OCI-LY7 (cell line): ENCODE data around the gene TMEM271. TPM values are rescaled to one million over a fixed set of nuclear protein-coding genes. Genes with fewer than 3 reads are reported as not detected.

Source experiments
- BruUV-seq: library from RNA; stranded (reverse); fragments of 400-500 nt; replicated peaks from 2 replicates; lab custom pipeline; 2021; lab: Mats Ljungman, UMichigan
- CTCF ChIA-PET: fragments of 300-600 bp; sonication (Branson Sonifier 250); formaldehyde crosslinking; loops from one replicate; lab custom pipeline; 2022; ENCODE audit warnings: antibody characterized with exemption; ENCODE audit not compliant: unreplicated experiment; lab: Charles Lee
- POLR2A ChIA-PET: fragments of 300-600 bp; sonication (Branson Sonifier 250); formaldehyde crosslinking; loops from one replicate; lab custom pipeline; 2022; ENCODE audit warnings: antibody characterized with exemption; lab: Charles Lee
- DNase-seq: peaks from one replicate; pipeline ENCODE4 v3.0.0-alpha.2; 2015; ENCODE audit warnings: low spot score
- H2AFZ ChIP-seq: fragments of 200-600 bp; sonication (generic), shearing (Covaris generic); 2 replicates; pipeline ENCODE4 v1.6.1; 2014; ENCODE audit warnings: mild to moderate bottlenecking, antibody characterized with exemption, low read length, moderate library complexity
- H3K27ac ChIP-seq: fragments of 200-600 bp; sonication (generic); 2 replicates; pipeline ENCODE4 v1.5.1; 2014; ENCODE audit warnings: mixed run types, low read depth, mild to moderate bottlenecking, moderate library complexity, low read length, inconsistent platforms; ENCODE audit not compliant: poor library complexity, severe bottlenecking
- H3K36me3 ChIP-seq: fragments of 200-600 bp; sonication (generic); 2 replicates; pipeline ENCODE4 v1.6.1; 2014; ENCODE audit warnings: mild to moderate bottlenecking, antibody characterized with exemption, low read length, moderate library complexity, mixed read lengths; ENCODE audit not compliant: insufficient read depth
- H3K4me1 ChIP-seq: fragments of 200-600 bp; sonication (generic); 2 replicates; pipeline ENCODE4 v1.5.1; 2014; ENCODE audit warnings: mild to moderate bottlenecking, low read length; ENCODE audit not compliant: insufficient read depth, poor library complexity, severe bottlenecking
- H3K4me2 ChIP-seq: fragments of 200-600 bp; sonication (generic); 2 replicates; pipeline ENCODE4 v1.6.1; 2014; ENCODE audit warnings: mild to moderate bottlenecking, low read length
- H3K4me3 ChIP-seq: fragments of 200-600 bp; sonication (generic); 2 replicates; pipeline ENCODE4 v1.5.1; 2014; ENCODE audit warnings: mild to moderate bottlenecking, low read depth, low read length; ENCODE audit not compliant: poor library complexity, severe bottlenecking
- H3K79me2 ChIP-seq: fragments of 200-600 bp; sonication (generic); 2 replicates; pipeline ENCODE4 v1.6.1; 2016; ENCODE audit warnings: low read depth, mild to moderate bottlenecking, low read length, moderate library complexity, mixed read lengths; ENCODE audit not compliant: insufficient read depth
- H3K9me2 ChIP-seq: fragments of 200-600 bp; sonication (generic); 2 replicates; pipeline ENCODE4 v1.6.1; 2016; ENCODE audit warnings: mild to moderate bottlenecking, low read length, mixed read lengths; ENCODE audit not compliant: insufficient read depth
- H3K9me3 ChIP-seq: fragments of 200-600 bp; sonication (generic); 2 replicates; pipeline ENCODE4 v1.6.1; 2014; ENCODE audit warnings: mild to moderate bottlenecking, mixed run types, low read length, mixed read lengths
- H4K20me1 ChIP-seq: fragments of 200-600 bp; sonication (generic); 2 replicates; pipeline ENCODE4 v1.6.1; 2014; ENCODE audit warnings: mild to moderate bottlenecking, antibody characterized with exemption, low read length, moderate library complexity, mixed read lengths; ENCODE audit not compliant: insufficient read depth
- CTCF ChIP-seq: fragments of 200-600 bp; sonication (generic); conservative IDR thresholded peaks from 2 replicates; pipeline ENCODE4 v1.5.1; 2014; ENCODE audit warnings: mild to moderate bottlenecking, antibody characterized with exemption, low read length, moderate library complexity, mixed read lengths
- EZH2phosphoT487 ChIP-seq: fragments of 200-600 bp; sonication (generic); IDR thresholded peaks from 2 replicates; pipeline ENCODE4 v1.6.1; 2018; ENCODE audit warnings: low read depth, borderline replicate concordance, mild to moderate bottlenecking, mixed run types, antibody characterized with exemption, low read length, moderate library complexity, mixed read lengths
- intact Hi-C: fragments of 100-400 bp; cut with micrococcal nuclease; formaldehyde crosslinking; loops from one replicate; pipeline ENCODE4 v1.10.0; 2022; ENCODE audit not compliant: unreplicated experiment
- total RNA-seq, 2 experiments: library from RNA; depleted of rRNA in 1 of 2; stranded (reverse); fragments of >200 nt in 1 of 2; shearing (Covaris generic) in 1 of 2; gene quantifications; 2 replicates each; pipeline ENCODE4 v1.2.3, GENCODE V29; 2014 to 2022

Gene TMEM271
- total RNA-seq, 2 experiments from 2014 or later, result not detected

- no peaks in the 10 kb centered on the region for H3K9me2 ChIP-seq
- DNase-seq, result no peak
- H3K36me3 ChIP-seq, result no peaks in the 10 kb centered on the region
- no peaks in the 10 kb centered on the region for H3K9me3 ChIP-seq
- H3K27ac ChIP-seq, result no peak overlapping the region
- H3K4me1 ChIP-seq, result no peaks in the 10 kb centered on the region
- H3K4me3 ChIP-seq, result no peak overlapping the region
- no peaks in the 10 kb centered on the region for H4K20me1 ChIP-seq
- no peak overlapping the region for H2AFZ ChIP-seq
- CTCF ChIA-PET, result no interaction called here
- H3K79me2 ChIP-seq, result no peaks in the 10 kb centered on the region
- H3K4me2 ChIP-seq, result no peak overlapping the region
- TF ChIP-seq EZH2phosphoT487 (no peak), CTCF (no peak)
- POLR2A ChIA-PET, result no interaction called here
- no TSS peak for BruUV-seq
- intact Hi-C loops, result no loop called here
Observed at GRCh38 chr4:569958-570667, 6.0 kb downstream of the TMEM271 start.

GRCh38 chr4:568962-569361 lies 7.1 kb downstream of the TMEM271 start:
- Histone ChIP-seq H3K4me2 (no peak overlapping the region), H3K36me3 (no peaks in the 10 kb centered on the region), H3K27ac (no peak overlapping the region), H2AFZ (no peak overlapping the region), H3K79me2 (no peaks in the 10 kb centered on the region), H3K9me2 (no peaks in the 10 kb centered on the region), H3K9me3 (no peaks in the 10 kb centered on the region), H4K20me1 (no peaks in the 10 kb centered on the region), H3K4me1 (no peaks in the 10 kb centered on the region), H3K4me3 (no peak overlapping the region)
- TF ChIP-seq CTCF (no peak), EZH2phosphoT487 (no peak)
- no TSS peak for BruUV-seq
- CTCF ChIA-PET, result no interaction called here
- intact Hi-C loops, result no loop called here
- no peak for DNase-seq
- POLR2A ChIA-PET, result no interaction called here

- CTCF ChIA-PET, result no interaction called here
- intact Hi-C loops, result no loop called here
- H3K4me2 ChIP-seq, result no peak overlapping the region
- H3K9me2 ChIP-seq, result no peaks in the 10 kb centered on the region
- H2AFZ ChIP-seq, result no peak overlapping the region
- H3K79me2 ChIP-seq, result no peaks in the 10 kb centered on the region
- no TSS peak for BruUV-seq
- TF ChIP-seq EZH2phosphoT487, result no peak
- no peak for TF ChIP-seq CTCF
- H3K9me3 ChIP-seq, result no peaks in the 10 kb centered on the region
- DNase-seq, result no peak
- POLR2A ChIA-PET, result no interaction called here
- H3K36me3 ChIP-seq, result no peaks in the 10 kb centered on the region
- H4K20me1 ChIP-seq, result no peaks in the 10 kb centered on the region
- H3K4me1 ChIP-seq, result no peaks in the 10 kb centered on the region
- H3K27ac ChIP-seq, result no peak overlapping the region
- H3K4me3 ChIP-seq, result no peak overlapping the region
Observed at GRCh38 chr4:568351-568652, 7.8 kb downstream of the TMEM271 start.
